HG02798 (cell line): Measurements from ENCODE around the gene NR3C2.
"Not testable (repeated sequence)": the region's sequence is repeated elsewhere in the genome, so short reads cannot be mapped to it uniquely, and the experiment has no call there.

ENCODE experiments used
- ATAC-seq: cut with Tn5 transposase; IDR thresholded peaks from one replicate; pipeline ENCODE4 v1.9.1; 2021; ENCODE audit warnings: mild to moderate bottlenecking; ENCODE audit not compliant: unreplicated experiment, poor library complexity

The NR3C2 gene

DNA sequence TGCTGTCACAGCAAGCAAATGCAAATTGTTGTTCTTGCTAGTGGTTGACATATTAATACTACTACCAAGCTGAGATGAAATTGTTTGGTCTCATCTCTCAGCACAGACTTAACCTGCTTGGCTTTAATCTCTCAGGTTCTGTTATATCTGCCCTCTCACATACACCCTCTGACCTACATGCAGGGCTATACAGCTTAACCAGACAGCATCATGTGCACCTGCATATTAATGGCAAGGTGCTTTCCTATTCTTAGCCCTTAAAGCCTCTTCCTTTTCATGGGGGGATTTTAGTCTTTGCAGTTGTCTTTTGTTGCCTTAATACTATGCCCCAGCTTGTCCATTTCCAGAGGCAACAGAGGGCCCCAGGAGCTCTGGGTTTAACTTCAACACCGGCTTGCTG, 114.5 kb downstream of the NR3C2 start:
- ATAC-seq, result no peak

DNA sequence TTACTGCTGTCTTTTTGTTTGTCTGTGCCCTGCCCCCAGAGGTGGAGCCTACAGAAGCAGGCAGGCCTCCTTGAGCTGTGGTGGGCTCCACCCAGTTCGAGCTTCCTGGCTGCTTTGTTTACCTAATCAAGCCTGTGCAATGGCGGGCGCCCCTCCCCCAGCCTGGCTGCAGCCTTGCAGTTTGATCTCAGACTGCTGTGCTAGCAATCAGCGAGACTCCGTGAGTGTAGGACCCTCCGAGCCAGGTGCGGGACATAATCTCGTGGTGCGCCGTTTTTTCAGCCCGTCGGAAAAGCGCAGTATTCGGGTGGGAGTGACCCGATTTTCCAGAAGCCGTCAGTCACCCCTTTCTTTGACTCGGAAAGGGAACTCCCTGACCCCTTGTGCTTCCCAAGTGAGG, 118.9 kb downstream of the NR3C2 start:
- ATAC-seq, result not testable (repeated sequence)

DNA sequence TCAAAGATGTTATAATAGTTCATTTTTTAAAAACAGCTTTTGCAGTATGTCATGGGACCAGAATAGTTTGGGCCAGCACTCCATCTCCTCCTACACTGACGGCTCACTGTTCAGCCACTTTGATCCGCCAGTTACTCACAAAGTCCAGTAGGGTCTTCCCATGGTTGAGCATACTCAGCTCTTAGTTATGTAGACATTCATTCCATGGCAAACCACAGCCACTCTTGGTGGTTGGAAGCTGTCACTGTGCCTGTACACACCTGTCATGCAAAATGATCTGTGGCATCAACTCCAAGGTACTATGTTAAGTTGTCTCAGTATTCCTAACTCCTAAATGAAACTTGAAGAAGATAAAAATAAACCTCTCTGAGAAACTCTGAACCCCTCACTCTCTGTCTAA, 127.2 kb downstream of the NR3C2 start:
- no peak for ATAC-seq

DNA sequence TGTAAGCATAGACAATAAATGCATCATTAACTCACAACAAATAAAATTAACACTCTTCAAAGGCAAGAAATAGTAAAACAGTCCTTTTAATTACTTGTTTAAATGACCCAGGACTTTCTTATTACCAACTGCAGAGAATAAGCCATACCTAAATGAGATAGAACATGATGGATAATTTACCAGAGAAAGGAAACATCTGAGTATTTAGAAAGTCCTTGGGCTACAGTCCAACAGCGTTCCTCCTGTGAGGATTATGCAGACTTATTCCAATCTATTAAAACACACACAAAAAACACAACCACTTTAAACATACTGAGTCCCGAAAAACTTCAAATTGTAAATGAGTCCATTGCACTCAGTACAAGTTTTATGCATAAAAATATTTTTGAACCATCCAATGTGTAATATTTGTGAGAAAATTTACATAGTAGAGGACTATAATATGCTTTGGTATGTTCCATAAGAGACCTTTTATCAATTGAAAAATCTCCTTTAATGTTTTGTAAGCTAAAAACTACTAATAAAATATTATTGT, 129.2 kb downstream of the NR3C2 start:
- ATAC-seq, result no peak

DNA sequence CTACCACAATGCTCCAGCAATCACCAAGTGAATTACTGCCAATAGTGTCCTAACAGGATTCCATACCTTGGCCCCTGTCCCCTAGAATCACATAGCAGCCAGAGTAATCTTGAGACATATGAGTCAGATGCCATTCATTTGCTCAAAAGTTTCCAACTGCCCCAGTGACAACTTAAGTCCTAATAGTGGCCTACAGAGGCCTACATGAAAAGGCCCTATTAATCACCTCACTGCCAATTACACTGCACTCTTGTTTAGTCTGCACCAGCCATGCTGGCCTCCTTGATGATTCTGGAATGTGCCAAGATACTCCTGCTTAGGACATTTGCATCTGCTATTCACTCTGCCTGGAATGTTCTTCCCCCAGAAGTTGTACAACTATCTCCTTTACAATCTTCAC, 130.7 kb downstream of the NR3C2 start:
- no peak for ATAC-seq

DNA sequence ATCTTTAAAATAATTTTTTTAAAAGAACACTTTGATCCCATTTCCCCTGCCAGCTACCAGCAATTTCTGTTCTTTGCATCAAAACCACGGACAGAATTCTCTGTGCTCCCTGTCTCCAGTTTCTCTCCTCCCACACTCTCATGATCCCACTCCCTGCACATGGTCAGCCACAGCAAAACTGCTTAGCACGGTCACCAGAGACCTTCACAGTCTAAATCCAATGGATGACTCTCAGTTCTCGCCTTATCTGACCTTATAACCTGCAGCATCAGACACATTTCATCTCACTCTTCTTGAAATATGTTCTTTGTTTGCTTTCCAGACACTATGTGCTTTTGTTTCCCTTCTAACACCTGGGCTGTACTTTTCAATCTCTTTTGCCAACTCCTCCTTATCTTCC, 131.5 kb downstream of the NR3C2 start:
- ATAC-seq, result no peak

DNA sequence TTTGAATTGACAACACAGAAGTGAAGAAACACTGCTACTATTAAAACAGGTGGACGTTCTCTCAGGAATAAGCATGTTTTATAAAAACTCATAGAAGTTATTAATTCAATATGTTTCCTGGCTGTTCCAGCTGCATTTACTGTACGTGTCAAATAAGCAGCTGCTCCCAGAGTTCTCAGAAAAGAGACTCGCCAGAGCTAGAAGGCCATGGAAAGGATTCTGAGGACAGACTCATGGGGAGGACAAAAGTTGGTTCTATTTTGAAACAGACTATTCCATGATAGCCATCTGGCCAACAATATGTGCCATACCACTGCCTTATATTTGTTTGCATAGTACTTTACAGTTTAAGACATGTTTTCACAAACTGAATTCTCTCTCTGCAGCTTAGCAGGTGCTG, 136.5 kb downstream of the NR3C2 start:
- no peak for ATAC-seq

DNA sequence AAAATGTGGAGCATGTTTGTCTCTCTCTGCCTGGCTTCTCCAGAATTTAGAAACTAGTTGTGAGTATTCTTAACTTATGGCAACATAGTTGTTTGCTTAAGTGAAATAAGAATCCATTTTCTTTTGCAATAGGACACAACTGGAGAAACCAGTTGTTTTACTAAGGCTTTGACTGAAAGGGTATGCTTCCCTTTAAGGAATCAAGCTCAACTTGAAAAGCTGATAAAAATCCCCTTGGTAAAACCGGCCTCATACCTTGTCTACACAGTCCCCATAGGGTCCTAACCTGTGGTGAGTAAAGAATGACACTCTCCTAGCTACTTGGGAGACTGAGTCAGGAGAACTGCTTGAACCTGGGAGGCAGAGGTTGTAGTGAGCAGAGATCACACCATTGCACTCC, 139.8 kb downstream of the NR3C2 start:
- no peak for ATAC-seq

DNA sequence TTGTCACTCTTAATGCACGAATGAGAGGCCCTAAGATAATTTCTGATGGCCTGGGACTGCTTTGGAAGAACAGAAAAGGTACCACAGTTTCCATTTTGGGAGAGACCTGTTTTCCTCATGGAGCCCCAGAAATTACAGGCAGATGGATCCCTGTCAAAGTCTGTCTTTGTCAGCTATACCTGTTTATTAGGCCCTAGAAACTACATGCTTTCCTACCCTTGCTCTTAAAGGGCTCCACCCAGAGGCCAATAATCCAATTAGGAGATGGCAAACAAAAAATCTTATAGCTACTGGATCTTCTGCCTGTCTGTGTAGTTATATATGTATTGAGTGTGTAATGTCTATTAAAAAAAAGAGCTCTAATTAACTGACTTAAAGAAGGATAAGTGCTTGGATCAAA, 141.3 kb downstream of the NR3C2 start:
- no peak for ATAC-seq

DNA sequence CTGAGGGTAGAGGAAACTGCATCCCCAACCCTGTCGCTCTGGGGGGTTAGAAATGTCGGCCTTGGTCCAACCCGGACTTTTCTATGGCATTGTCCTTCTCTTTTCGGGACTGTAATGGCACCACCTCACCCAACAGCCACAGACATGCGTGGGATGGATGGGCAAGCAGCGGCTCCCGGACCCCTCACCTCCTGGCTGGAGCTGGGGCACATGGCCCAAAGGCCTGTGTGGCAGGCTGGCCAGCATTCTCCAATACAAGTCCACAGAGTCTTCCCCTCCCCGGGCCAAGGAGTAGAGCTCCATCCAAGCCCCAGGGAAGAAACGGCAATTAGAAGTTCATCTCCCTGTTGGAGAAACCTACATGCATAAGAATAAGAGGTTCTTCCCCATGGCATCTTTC, 142.9 kb downstream of the NR3C2 start:
- ATAC-seq, result no peak

DNA sequence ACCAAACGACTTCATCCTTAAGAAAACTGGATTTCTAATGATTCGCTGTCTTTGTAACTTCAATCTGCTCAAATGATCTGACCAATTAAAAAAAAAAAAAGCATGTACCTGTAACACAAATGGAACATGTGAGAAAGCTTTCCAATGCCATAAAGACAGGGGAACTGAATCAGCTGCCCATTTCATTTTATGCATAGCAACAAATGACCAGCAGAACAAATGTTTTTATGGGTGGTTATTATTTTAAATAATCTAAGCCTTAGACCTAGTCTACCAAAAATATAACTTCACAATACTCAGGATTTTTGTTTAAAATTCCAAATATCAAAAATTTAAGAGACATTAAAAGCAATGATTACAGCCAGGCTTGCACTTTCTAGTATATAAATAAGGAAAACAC, 145.7 kb downstream of the NR3C2 start:
- no peak for ATAC-seq

DNA sequence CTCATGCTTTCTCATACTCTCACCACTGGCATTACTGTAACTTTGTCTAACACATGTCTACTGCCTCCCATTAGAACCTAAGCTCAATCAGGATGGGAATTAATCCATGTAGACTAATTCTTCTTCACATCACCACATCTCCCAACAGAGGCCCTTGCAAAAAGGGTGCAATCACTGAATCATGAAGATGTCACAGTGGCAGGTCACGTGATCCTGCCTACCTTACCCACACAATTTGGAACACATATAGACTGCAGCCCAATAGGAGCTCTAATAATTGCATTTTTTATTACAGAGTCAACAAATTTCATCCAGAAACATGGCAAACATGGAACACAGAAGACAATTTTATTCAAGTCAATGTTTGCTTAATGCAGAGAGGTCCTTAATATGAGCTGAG, 146.6 kb downstream of the NR3C2 start:
- no peak for ATAC-seq

DNA sequence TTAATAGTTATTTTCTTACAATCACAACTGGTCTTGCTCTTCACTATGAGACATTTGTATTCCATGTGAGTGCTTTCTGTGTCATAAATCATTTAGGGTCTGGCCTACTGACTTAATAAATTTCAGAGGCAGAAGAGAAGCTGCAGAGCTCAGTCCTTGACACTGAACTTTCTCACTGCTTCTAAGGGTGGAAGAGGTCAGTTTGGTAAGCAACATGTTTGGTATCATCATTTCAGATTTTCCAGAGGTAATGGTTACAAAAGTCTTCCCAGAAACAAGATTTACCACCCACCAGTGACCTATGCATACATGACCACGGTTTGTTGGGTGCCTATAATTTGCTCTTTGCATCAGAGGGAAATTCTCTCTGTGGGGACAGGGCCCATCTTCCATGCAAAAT, 148.6 kb downstream of the NR3C2 start:
- no peak for ATAC-seq

DNA sequence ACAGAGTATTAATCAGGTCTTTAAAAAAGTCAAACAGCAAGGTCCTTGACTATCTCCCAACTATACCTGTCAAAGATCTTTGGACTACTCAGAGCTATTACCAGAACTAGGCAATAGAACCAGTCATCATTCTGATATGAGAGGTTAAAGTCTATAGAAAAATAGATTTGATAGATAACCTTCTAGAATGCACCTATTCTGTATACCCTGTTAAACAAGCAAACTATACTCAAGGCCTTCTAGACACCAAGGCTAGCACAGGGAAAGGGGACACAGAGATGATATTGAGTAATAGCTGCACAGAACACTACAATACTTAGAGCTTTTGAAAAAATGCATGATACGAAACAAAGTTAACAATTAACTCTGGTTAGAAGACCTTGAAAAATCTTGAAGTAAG, 149.5 kb downstream of the NR3C2 start:
- no peak for ATAC-seq

DNA sequence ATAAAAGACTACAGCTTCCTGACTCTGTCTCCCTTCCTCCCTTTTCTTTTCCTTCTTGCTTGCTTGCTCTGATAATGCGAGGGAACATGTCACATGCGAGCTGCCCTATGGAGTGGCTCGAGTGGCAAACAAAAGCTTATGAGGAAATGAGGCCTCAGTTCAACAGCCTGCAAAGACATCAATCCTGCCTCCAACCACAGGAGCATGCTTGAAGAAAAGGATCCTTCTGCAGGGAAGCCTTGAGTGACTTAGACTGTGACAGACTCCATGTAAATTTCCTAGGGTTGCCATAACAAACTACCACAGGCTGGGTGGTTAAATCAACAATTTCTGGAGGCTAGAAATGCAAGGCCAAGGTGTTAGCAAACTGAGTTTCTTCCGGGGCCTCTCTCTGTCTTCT, 152.5 kb downstream of the NR3C2 start:
- ATAC-seq, result no peak

DNA sequence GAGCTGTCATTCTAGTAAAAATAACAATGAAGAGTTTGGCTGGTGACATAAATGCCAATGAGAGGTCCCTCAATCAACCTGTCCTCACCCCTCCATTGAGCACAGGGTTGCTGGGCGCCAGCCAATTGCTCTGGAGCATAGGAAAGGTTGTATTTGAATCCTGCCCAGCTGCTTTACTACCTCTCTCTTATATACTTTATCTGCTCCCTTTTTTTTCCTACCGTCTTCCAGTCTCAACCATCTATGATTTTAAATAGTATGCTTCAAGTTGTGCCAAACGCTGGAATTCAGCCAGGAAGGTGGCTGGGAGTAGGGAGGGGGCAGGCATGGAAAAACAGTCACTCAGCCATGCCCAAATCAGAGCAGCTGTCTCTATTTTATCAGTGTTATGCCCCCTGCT, 153.8 kb downstream of the NR3C2 start:
- ATAC-seq, result no peak

DNA sequence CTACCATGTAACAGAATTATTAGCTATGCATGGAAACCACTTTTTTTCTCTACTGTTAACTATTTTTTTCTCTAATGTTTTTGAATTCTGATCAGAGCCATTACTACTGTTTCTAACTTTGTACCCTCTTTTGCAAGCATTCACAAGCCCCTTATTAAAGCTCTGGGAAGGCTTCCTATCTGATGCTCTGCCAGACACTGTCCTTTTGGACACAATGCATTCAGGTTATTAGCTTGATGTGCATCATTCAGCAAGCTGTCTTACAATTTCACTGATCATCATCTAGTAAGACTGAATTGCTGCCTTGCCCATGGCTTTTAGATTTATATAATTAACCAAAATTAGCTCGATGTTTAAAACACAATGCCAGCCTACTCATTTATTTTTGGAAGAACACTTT, 155.1 kb downstream of the NR3C2 start:
- no peak for ATAC-seq

DNA sequence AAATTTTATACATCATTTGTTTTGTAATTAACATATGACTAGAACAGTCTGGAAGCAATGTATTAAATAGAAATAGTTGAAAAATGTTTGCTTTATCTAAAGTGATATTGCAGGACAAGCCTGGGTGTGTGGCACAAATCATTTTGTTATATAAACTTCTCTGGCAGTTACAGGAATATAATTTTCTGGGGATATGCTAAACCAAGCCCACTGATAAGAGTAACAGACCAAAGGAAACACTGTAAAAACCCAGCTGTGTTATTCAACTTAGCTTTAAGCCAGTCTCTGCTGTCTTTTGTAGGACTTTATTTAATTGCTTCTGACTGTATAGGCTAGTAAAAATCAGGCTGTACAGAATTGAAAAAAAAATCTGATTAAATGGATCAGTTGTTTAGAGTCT, 156.2 kb downstream of the NR3C2 start:
- ATAC-seq, result no peak

DNA sequence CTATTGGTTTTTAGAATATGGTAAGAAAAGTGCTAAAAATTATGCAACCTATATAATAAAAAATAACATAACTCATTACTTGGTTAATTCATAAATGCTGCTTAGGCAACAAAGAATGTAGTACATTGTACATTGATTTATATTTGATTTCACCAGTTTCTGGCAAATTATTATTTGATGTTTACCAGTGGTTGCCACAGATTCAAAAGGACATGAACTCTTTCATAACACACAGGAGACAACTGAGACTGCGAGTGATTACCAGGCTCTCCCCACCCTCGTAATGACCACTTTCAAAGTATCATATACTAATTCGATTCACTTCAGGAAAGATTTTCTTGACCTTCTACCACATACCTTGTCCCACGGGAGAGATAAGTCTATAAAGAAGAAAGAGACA, 158.5 kb downstream of the NR3C2 start:
- ATAC-seq, result no peak

DNA sequence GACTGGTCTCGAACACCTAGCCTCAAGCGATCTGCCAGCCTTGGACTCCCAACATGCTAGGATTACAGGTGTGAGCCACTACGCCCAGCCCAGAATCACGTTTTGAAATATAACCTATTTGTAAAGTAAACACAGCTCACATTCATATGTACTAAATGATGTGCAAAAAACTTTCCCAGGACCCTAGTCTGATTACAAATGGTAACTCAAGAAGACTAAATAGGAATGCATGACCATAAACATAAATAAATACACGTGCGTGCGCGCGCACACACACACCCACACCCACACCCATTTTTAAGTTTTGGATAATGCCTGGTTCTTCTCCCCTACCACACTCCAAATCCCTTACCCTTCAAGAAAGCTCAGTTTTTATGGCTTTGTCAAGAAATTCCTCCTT, 163.9 kb downstream of the NR3C2 start:
- no peak for ATAC-seq

DNA sequence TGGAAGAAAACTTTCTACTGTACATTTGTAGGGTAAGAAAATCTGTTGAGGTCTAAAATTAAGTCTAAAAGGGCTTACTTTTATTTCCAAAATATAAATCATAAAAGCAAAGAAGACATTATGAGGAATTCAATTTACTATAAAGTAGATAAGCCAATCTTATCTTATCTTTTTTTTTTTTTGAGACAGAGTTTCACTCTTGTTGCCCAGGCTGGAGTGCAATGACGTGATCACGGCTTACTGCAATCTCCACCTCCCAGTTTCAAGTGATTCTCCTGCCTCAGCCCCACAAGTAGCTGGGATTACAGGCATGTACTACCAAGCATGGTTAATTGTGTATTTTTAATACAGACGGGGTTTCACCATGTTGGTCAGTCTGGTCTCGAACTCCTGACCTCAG, 166.9 kb downstream of the NR3C2 start:
- no peak for ATAC-seq

DNA sequence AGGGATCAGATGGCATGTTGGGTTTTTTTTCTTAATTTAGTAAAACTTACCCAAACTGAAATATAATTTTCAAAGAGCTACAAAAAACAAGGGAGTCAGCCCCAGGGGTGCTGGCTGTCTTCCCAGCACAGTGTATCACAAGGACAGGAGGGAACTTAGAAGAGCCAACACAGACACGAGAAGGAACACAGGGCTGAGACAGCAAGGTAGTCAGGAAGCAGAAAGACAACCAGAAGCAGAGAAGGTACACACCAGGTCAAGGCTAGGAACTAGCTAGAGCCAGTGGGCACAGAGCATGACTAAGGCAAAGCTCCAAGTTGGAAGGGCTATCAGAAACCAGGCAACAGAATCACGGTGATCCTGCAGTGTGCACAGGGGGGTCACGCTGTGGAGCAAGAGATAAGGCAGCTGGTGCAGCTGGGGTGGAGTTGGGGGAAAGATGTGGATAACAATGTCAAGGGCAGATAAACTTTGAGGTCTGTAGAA, 168.7 kb downstream of the NR3C2 start:
- ATAC-seq, result no peak

DNA sequence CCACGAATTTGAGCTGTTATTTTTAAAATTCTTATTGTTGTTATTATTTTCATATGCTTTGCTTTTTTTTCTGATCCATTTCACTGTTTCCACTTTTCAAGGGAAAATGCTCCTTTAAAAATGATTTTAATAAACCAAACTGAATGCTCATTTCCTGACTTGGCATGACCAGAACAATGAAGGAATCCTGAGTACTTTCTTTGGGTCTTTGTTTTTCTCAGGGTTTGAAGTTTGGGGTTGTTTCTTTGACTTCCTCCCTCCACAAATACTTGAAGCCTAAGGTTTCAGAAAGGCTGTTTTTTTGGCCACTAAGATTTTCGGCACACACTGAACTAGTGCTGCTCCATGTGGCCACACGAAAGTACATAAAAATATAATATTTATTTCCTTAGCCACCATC, 171.0 kb downstream of the NR3C2 start:
- ATAC-seq, result no peak
